ENCODE measurements around the gene PI4KA. TPM values are rescaled to one million over a fixed set of nuclear protein-coding genes. Genes with fewer than 3 reads are reported as not detected.

PI4KA gene
- total and polyA plus RNA-seq, 2 of the 13 experiments (the other 11 are each of a cell fraction or from before 2014, with no cell fraction given), result 27.4 to 56.4 TPM

- TF ChIP-seq TFE3 (CRISPR knock-in tag; IDR thresholded peaks at IDR 0.05) (no peak), SMYD3 (CRISPR knock-in tag; IDR thresholded peaks at IDR 0.05) (no peak)
Observed at GRCh38 chr22:20881869-20882815, 23.5 kb upstream of the PI4KA start (continued).

GRCh38 chr22:20881231-20881630 lies 22.6 kb upstream of the PI4KA start:
- Histone ChIP-seq H3K4me3 (replicated peaks in 1 of 3; ENCODE audit: insufficient read depth in 1 of 3, low read depth in 2 of 3, low read length in 3 of 3) (no peak overlapping the region), H3K36me3 (replicated peaks in 1 of 2; ENCODE audit: control insufficient read depth in 1 of 2, insufficient read depth in 2 of 2, low read length in 2 of 2) (peaks cover 9 to 38% of the 10 kb centered on the region in 2 experiments; a peak in 4 of 5 replicates), H3K4me1 (ENCODE audit: insufficient read depth, low read length) (peaks cover 28% of the 10 kb centered on the region), H3K9ac (ENCODE audit: insufficient read depth, low read depth, low read length) (no peak overlapping the region), H3K27ac (ENCODE audit: extremely low read length, insufficient read depth, low read length) (no peak overlapping the region), H4K20me1 (ENCODE audit: insufficient read depth, low read length) (no peaks in the 10 kb centered on the region), H3K79me2 (ENCODE audit: insufficient read depth, low read length) (no peaks in the 10 kb centered on the region), H3K4me2 (ENCODE audit: low read depth, low read length) (no peak overlapping the region), H3K27me3 (ENCODE audit: control insufficient read depth in 1 of 2, insufficient read depth in 2 of 2, low read length in 2 of 2) (no peaks in the 10 kb centered on the region), H2AFZ (ENCODE audit: low read length) (no peak overlapping the region), H3K9me3 (ENCODE audit: low read length) (no peaks in the 10 kb centered on the region)
- ATAC-seq, result no peak
- 88% methylated on average over 1 of the region's 5 CpGs for WGBS (ENCODE audit: low lambda C conversion rate)
- no peak for TF ChIP-seq PPARG (CRISPR knock-in tag; conservative IDR thresholded peaks at IDR 0.05)
- TF ChIP-seq ZNF557 (CRISPR knock-in tag; IDR thresholded peaks at IDR 0.05), result no peak
- CTCF ChIA-PET (ENCODE audit: low intra/inter-chr PET ratio, low total read pairs), result no interaction called here
- intact Hi-C loops (cut with micrococcal nuclease; ENCODE audit: unreplicated experiment), result no loop called here
- in situ Hi-C loops (cut with HindIII; ENCODE audit: extremely low pct_ligation_motif_present, low pct_unique_long_range_greater_than_20kb), result no loop called here
- POLR2A ChIA-PET, result no interaction called here
- no peak for FAIRE-seq
- DNase-seq (ENCODE audit: low spot score), result no peak
- BruUV-seq (replicated peaks), result no TSS peak

Data from HepG2 (cell line).